Measurements from ENCODE around the gene FAM168A. TPM values are rescaled to one million over a fixed set of nuclear protein-coding genes. Genes with fewer than 3 reads are reported as not detected.

The FAM168A gene
- total and polyA plus RNA-seq, 9 donors, result 16.7 to 45.5 (median 39.5) TPM

GRCh38 chr11:73553266-73553665 is 44.6 kb downstream of the FAM168A start:
- intact Hi-C loops (cut with DNase I), result no loop called here
- WGBS, 3 donors, result 94 to 96% (median 94%) methylated on average over 2 of the region's 2 CpGs
- no peak overlapping the region for H3K4me3 ChIP-seq

DNA sequence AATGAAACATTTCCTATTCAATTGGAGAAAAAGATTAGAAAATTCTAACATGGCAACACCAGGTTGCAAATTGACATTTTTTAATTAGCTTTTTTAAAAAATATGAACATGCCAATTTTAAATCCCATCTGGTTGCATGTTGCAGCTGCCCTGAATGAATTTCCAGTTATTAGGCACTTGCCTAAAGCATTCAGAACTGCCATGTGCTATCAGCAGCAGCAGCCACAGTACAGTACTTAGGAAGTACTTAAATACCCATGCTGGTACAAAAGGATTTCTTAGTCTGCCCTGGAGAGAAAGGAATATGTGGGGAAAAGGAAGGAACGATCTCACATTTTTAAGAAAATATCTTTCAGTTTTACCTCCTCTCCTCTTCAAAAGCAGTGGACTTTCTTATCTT is 46.2 kb downstream of the FAM168A start:
- Histone ChIP-seq H3K4me1 (ENCODE audit: insufficient read depth) (no peaks in the 10 kb centered on the region), H3K36me3 (no peaks in the 10 kb centered on the region), H3K27ac (no peak overlapping the region), H3K4me3 (no peak overlapping the region), H3K27me3 (no peaks in the 10 kb centered on the region), H3K9me3 (no peaks in the 10 kb centered on the region)
- intact Hi-C loops (cut with DNase I), result no loop called here
- TF ChIP-seq POLR2A (IDR thresholded peaks at IDR 0.05) (no peak), EP300 (IDR thresholded peaks at IDR 0.05) (no peak)
- TF ChIP-seq, protein P1, sequence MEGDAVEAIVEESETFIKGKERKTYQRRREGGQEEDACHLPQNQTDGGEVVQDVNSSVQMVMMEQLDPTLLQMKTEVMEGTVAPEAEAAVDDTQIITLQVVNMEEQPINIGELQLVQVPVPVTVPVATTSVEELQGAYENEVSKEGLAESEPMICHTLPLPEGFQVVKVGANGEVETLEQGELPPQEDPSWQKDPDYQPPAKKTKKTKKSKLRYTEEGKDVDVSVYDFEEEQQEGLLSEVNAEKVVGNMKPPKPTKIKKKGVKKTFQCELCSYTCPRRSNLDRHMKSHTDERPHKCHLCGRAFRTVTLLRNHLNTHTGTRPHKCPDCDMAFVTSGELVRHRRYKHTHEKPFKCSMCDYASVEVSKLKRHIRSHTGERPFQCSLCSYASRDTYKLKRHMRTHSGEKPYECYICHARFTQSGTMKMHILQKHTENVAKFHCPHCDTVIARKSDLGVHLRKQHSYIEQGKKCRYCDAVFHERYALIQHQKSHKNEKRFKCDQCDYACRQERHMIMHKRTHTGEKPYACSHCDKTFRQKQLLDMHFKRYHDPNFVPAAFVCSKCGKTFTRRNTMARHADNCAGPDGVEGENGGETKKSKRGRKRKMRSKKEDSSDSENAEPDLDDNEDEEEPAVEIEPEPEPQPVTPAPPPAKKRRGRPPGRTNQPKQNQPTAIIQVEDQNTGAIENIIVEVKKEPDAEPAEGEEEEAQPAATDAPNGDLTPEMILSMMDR (IDR thresholded peaks at IDR 0.05), result no peak
- WGBS, 3 donors, result 9 to 32% (median 17%) methylated on average over 1 of the region's 1 CpG
- no peak for DNase-seq

More at GRCh38 chr11:73553266-73553665, 44.6 kb downstream of the FAM168A start:
- DNase-seq, result no peak
- Histone ChIP-seq H3K36me3 (no peaks in the 10 kb centered on the region), H3K27me3 (no peaks in the 10 kb centered on the region), H3K4me1 (ENCODE audit: insufficient read depth) (no peaks in the 10 kb centered on the region), H3K27ac (no peak overlapping the region), H3K9me3 (no peaks in the 10 kb centered on the region)
- TF ChIP-seq, protein P1 (IDR thresholded peaks at IDR 0.05), result no peak
- TF ChIP-seq POLR2A (IDR thresholded peaks at IDR 0.05), result no peak
- TF ChIP-seq EP300 (IDR thresholded peaks at IDR 0.05), result no peak

- H3K9me3 ChIP-seq, result no peaks in the 10 kb centered on the region
- H3K27me3 ChIP-seq, result no peaks in the 10 kb centered on the region
- intact Hi-C loops (cut with DNase I), result no loop called here
- no peaks in the 10 kb centered on the region for H3K36me3 ChIP-seq
- no peak overlapping the region for H3K4me3 ChIP-seq
- 89 to 91% (median 89%) methylated on average over 4 of the region's 4 CpGs for WGBS, 3 donors
- DNase-seq, result no peak
- H3K27ac ChIP-seq, result no peak overlapping the region
- no peaks in the 10 kb centered on the region for H3K4me1 ChIP-seq (ENCODE audit: insufficient read depth)
- TF ChIP-seq, protein P1 (IDR thresholded peaks at IDR 0.05), result no peak
- no peak for TF ChIP-seq POLR2A (IDR thresholded peaks at IDR 0.05)
- TF ChIP-seq EP300 (IDR thresholded peaks at IDR 0.05), result no peak
Measured at GRCh38 chr11:73549376-73549775, 48.5 kb downstream of the FAM168A start.

- H3K27ac ChIP-seq, result no peak overlapping the region
- no peaks in the 10 kb centered on the region for H3K27me3 ChIP-seq
- no peak overlapping the region for H3K4me3 ChIP-seq
- no peak for TF ChIP-seq EP300 (IDR thresholded peaks at IDR 0.05)
- TF ChIP-seq POLR2A (IDR thresholded peaks at IDR 0.05), result no peak
- TF ChIP-seq, protein P1 (IDR thresholded peaks at IDR 0.05), result no peak
- no peaks in the 10 kb centered on the region for H3K36me3 ChIP-seq
- intact Hi-C loops (cut with DNase I), result no loop called here
- H3K4me1 ChIP-seq (ENCODE audit: insufficient read depth), result no peaks in the 10 kb centered on the region
- H3K9me3 ChIP-seq, result no peaks in the 10 kb centered on the region
- no peak for DNase-seq
- WGBS, 3 donors, result 92 to 98% (median 96%) methylated on average over 2 of the region's 2 CpGs
Measured at GRCh38 chr11:73547706-73548595, 50.0 kb downstream of the FAM168A start.

Measured in ovary (tissue), 9 donors.